Measurements from ENCODE around the gene CELF2. TPM values are rescaled to one million over a fixed set of nuclear protein-coding genes. Genes with fewer than 3 reads are reported as not detected.

Gene CELF2
- polyA plus RNA-seq, 1 experiment = 24.7 TPM

- ChIA-PET POLR2A (no interaction called here), CTCF (no interaction called here)
- Histone ChIP-seq H3K4me3 (ENCODE audit: low read depth, low read length) (no peak overlapping the region), H3K27me3 (ENCODE audit: control insufficient read depth, insufficient read depth, low read length) (no peaks in the 10 kb centered on the region), H3K9me3 (ENCODE audit: control insufficient read depth, insufficient read depth, low read length) (no peaks in the 10 kb centered on the region), H3K27ac (ENCODE audit: low read depth, low read length) (no peak overlapping the region)
- no peak for DNase-seq (ENCODE audit: low read depth, low spot score)
- TF ChIP-seq CTCF (IDR thresholded peaks at IDR 0.05; ENCODE audit: low read depth, low read length) = no peak
Observed at GRCh38 chr10:11146402-11147171, 128.9 kb downstream of the CELF2 start.

GRCh38 chr10:11147722-11148121 lies 130.1 kb downstream of the CELF2 start:
- Histone ChIP-seq H3K27ac (ENCODE audit: low read depth, low read length) (no peak overlapping the region), H3K4me3 (ENCODE audit: low read depth, low read length) (no peak overlapping the region), H3K27me3 (ENCODE audit: control insufficient read depth, insufficient read depth, low read length) (no peaks in the 10 kb centered on the region), H3K9me3 (ENCODE audit: control insufficient read depth, insufficient read depth, low read length) (no peaks in the 10 kb centered on the region)
- POLR2A ChIA-PET = no interaction called here
- CTCF ChIA-PET = no interaction called here
- no peak for TF ChIP-seq CTCF (IDR thresholded peaks at IDR 0.05; ENCODE audit: low read depth, low read length)
- DNase-seq (ENCODE audit: low read depth, low spot score) = no peak

- H3K9me3 ChIP-seq (ENCODE audit: control insufficient read depth, insufficient read depth, low read length) = no peaks in the 10 kb centered on the region
- no peak for DNase-seq (ENCODE audit: low read depth, low spot score)
- H3K27ac ChIP-seq (ENCODE audit: low read depth, low read length) = no peak overlapping the region
- CTCF ChIA-PET = no interaction called here
- H3K27me3 ChIP-seq (ENCODE audit: control insufficient read depth, insufficient read depth, low read length) = no peaks in the 10 kb centered on the region
- no peak for TF ChIP-seq CTCF (IDR thresholded peaks at IDR 0.05; ENCODE audit: low read depth, low read length)
- POLR2A ChIA-PET = no interaction called here
- no peak overlapping the region for H3K4me3 ChIP-seq (ENCODE audit: low read depth, low read length)
Observed at GRCh38 chr10:11148142-11149028, 130.7 kb downstream of the CELF2 start.

- no peak overlapping the region for H3K4me3 ChIP-seq (ENCODE audit: low read depth, low read length)
- no peaks in the 10 kb centered on the region for H3K27me3 ChIP-seq (ENCODE audit: control insufficient read depth, insufficient read depth, low read length)
- no peak for DNase-seq (ENCODE audit: low read depth, low spot score)
- no peaks in the 10 kb centered on the region for H3K9me3 ChIP-seq (ENCODE audit: control insufficient read depth, insufficient read depth, low read length)
- H3K27ac ChIP-seq (ENCODE audit: low read depth, low read length) = no peak overlapping the region
- CTCF ChIA-PET = interaction anchor here (1.5 kb wide), 1 partner anchor 1807 kb away, joined by 3 read pairs; no protein-coding TSS in a partner anchor
- no peak for TF ChIP-seq CTCF (IDR thresholded peaks at IDR 0.05; ENCODE audit: low read depth, low read length)
- POLR2A ChIA-PET = no interaction called here
Observed at GRCh38 chr10:11149807-11150141, 132.1 kb downstream of the CELF2 start.

GRCh38 chr10:11150231-11150731 lies 132.6 kb downstream of the CELF2 start:
- CTCF ChIA-PET = interaction anchor here (1.5 kb wide), 1 partner anchor 1808 kb away, joined by 3 read pairs; no protein-coding TSS in a partner anchor
- POLR2A ChIA-PET = no interaction called here
- Histone ChIP-seq H3K27me3 (ENCODE audit: control insufficient read depth, insufficient read depth, low read length) (no peaks in the 10 kb centered on the region), H3K4me3 (ENCODE audit: low read depth, low read length) (no peak overlapping the region), H3K9me3 (ENCODE audit: control insufficient read depth, insufficient read depth, low read length) (no peaks in the 10 kb centered on the region), H3K27ac (ENCODE audit: low read depth, low read length) (no peak overlapping the region)
- TF ChIP-seq CTCF (IDR thresholded peaks at IDR 0.05; ENCODE audit: low read depth, low read length) = no peak
- no peak for DNase-seq (ENCODE audit: low read depth, low spot score)

All from AG04450 (cell line).